BJ (cell line): Measurements from ENCODE around the gene HTT. TPM values are rescaled to one million over a fixed set of nuclear protein-coding genes. Genes with fewer than 3 reads are reported as not detected.

Experiments
- CTCF ChIA-PET: fragments of 350-600 bp; formaldehyde crosslinking; extraction: SDS; loops from one replicate; lab custom pipeline; 2021; ENCODE audit warnings: antibody characterized with exemption, inconsistent platforms; lab: Yijun Ruan, JAX
- POLR2A ChIA-PET: fragments of 300-600 bp; sonication (Branson Sonifier 250); formaldehyde crosslinking; extraction: SDS; loops from one replicate; lab custom pipeline; 2021; ENCODE audit warnings: antibody characterized with exemption; lab: Charles Lee
- DNase-seq: peaks from one replicate; pipeline ENCODE4 v3.0.0-alpha.2; 2011; ENCODE audit warnings: low read depth
- H3K27me3 ChIP-seq: 2 replicates; pipeline ENCODE4 v1.6.0; 2011; ENCODE audit warnings: low read length; ENCODE audit not compliant: control insufficient read depth, insufficient read depth
- H3K36me3 ChIP-seq: 2 replicates; pipeline ENCODE4 v1.5.1; 2011; ENCODE audit warnings: low read length; ENCODE audit not compliant: control insufficient read depth, insufficient read depth
- H3K4me3 ChIP-seq: 2 replicates; pipeline ENCODE4 v1.5.1; 2011; ENCODE audit warnings: low read depth, mild to moderate bottlenecking, control low read depth, low read length
- polyA plus RNA-seq: library from polyadenylated mRNA; depleted of rRNA; stranded (reverse); fragments of >200 nt; gene quantifications from 2 replicates; pipeline ENCODE4 v1.2.3, GENCODE V29; 2011
- TF ChIP-seq, protein P1 (sequence below): IDR thresholded peaks from 2 replicates; pipeline ENCODE4 v1.5.1; 2011; ENCODE audit warnings: low read depth, mild to moderate bottlenecking, control low read depth, inconsistent platforms, low read length, moderate library complexity; ENCODE audit not compliant: insufficient read depth

The HTT gene
- polyA plus RNA-seq, 1 experiment, result 13.6 TPM

DNA sequence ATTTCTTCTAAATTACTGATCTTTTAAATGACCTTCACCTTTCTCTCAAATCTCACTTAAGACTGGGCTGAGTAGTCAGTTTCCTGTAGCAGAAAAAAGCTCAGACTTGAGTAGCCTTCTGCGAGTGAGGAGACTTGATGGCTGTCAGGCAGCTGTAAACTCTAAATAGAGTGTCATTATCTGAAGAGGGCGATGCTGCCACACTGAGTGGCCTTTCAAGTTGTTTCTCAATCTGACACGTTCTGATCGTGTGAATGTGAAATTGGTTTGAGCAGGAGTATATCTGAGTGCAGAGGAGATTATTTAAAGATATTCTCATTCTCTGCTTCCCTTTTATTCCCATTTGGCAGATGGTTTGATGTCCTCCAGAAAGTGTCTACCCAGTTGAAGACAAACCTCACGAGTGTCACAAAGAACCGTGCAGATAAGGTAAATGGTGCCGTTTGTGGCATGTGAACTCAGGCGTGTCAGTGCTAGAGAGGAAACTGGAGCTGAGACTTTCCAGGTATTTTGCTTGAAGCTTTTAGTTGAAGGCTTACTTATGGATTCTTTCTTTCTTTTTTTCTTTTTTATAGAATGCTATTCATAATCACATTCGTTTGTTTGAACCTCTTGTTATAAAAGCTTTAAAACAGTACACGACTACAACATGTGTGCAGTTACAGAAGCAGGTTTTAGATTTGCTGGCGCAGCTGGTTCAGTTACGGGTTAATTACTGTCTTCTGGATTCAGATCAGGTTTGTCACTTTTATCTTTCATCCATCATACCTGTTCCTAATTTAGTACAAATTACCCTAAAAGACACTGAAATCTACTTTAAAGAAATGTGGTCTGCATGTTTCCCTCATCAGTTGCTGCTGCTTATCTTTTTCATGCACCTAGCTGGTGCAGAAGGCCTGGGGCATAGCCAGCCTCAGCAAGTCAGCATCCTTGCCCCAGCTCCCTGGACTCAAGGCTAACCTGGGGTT lies 100.2 kb downstream of the HTT start:
- TF ChIP-seq, protein P1, sequence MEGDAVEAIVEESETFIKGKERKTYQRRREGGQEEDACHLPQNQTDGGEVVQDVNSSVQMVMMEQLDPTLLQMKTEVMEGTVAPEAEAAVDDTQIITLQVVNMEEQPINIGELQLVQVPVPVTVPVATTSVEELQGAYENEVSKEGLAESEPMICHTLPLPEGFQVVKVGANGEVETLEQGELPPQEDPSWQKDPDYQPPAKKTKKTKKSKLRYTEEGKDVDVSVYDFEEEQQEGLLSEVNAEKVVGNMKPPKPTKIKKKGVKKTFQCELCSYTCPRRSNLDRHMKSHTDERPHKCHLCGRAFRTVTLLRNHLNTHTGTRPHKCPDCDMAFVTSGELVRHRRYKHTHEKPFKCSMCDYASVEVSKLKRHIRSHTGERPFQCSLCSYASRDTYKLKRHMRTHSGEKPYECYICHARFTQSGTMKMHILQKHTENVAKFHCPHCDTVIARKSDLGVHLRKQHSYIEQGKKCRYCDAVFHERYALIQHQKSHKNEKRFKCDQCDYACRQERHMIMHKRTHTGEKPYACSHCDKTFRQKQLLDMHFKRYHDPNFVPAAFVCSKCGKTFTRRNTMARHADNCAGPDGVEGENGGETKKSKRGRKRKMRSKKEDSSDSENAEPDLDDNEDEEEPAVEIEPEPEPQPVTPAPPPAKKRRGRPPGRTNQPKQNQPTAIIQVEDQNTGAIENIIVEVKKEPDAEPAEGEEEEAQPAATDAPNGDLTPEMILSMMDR, result no peak
- no peak for DNase-seq
- Histone ChIP-seq H3K4me3 (no peak overlapping the region), H3K27me3 (no peaks in the 10 kb centered on the region), H3K36me3 (peaks cover 11% of the 10 kb centered on the region)
- ChIA-PET CTCF (interaction anchor here (0.9 to 1.7 kb wide), 2 partner anchors 24 to 68 kb away, joined by 3 to 4 read pairs; no protein-coding TSS in a partner anchor), POLR2A (no interaction called here)

DNA sequence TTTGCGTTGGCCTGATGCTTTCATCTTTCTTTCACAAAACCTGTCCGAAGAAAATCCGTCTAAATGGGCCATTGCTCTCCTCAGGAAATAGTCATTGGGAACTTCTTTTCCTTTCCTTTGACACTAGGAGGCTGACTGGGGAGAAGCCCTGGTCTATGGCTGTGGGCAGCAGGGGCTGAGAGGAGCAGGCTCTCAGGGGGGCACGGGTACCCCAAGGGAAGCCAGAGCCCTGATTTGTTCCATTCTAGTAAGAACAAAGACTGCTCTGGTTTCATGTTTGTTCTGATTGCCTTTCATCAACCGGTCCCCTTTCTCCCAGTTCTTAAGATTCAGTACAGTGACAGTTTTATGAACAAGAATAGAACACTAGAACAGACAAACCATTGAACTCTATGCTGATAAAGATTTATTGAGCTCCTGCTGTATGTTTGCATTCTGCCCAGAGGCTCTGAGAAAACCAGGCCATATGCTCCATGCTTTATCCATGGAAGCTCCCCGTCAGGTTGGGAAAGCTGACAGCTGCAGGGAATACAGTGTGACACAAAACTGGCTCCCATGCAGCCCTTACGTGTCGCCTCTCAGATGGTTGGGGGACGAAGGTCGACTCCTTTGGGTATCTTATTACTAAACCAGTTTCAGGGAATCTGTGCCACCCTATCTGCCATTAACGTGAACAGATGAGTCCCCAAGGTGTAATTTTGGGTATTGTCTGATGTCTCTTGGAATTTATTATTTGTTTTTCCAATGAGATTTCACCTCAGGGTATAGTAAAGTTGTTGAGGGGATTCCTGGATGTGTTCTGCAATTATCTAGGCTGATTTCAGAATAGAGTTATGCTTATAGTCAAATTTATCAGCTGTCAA lies 102.1 kb downstream of the HTT start:
- Histone ChIP-seq H3K4me3 (no peak overlapping the region), H3K27me3 (no peaks in the 10 kb centered on the region), H3K36me3 (peaks cover 11% of the 10 kb centered on the region)
- POLR2A ChIA-PET, result no interaction called here
- TF ChIP-seq, protein P1, result no peak
- no peak for DNase-seq
- CTCF ChIA-PET, result interaction anchor here (1.5 kb wide), 1 partner anchor 70 kb away, joined by 3 read pairs; no protein-coding TSS in a partner anchor

DNA sequence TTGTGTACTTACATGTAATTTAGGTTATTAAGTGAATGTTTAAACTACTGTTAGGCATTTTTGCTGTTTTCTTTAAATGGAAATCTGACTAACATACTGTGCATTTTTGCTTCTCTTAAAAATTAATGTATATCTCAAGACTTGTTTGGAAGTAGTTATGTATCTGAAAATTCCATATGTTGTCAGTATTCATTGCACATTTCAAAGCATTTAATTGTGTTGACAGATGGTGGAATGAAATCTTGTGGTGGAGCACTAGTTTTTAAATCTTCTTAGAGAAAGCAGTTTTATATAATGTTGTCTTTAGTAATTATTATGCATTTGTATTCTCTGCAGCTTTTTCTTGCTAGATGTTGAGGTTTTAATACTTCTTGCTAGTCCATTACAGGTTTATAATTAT lies 102.9 kb downstream of the HTT start:
- Histone ChIP-seq H3K27me3 (no peaks in the 10 kb centered on the region), H3K4me3 (no peak overlapping the region), H3K36me3 (peaks cover 11% of the 10 kb centered on the region)
- POLR2A ChIA-PET, result no interaction called here
- TF ChIP-seq, protein P1, result no peak
- CTCF ChIA-PET, result interaction anchor here (0.7 to 1.5 kb wide), 2 partner anchors 11 to 70 kb away, joined by 3 read pairs; no protein-coding TSS in a partner anchor
- DNase-seq, result no peak

DNA sequence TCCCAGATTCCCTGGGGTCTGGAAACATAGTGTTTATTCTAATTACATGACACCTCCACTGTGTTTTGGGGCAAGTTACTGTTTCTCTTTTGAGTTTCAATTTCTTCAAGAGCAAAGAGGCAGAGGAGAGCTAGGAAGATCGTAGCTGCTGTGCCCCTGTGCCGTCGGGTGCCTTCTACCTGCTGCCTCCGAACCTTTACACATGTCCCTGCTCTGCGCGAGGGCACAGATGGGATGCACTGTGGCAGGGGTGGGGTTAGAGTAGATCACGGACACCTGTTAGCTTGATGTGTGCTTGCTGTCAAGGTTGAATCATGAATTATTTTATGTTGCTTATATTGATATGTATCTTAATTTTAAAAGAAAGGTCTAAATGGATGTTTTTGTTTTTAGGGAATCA lies 103.4 kb downstream of the HTT start:
- TF ChIP-seq, protein P1, result no peak
- CTCF ChIA-PET, result interaction anchor here (0.7 to 1.5 kb wide), 2 partner anchors 10 to 71 kb away, joined by 3 read pairs; no protein-coding TSS in a partner anchor
- peaks cover 9% of the 10 kb centered on the region for H3K36me3 ChIP-seq
- DNase-seq, result no peak
- no peak overlapping the region for H3K4me3 ChIP-seq
- POLR2A ChIA-PET, result no interaction called here
- no peaks in the 10 kb centered on the region for H3K27me3 ChIP-seq
